ENCODE data around the gene UNKL. TPM values are rescaled to one million over a fixed set of nuclear protein-coding genes. Genes with fewer than 3 reads are reported as not detected.
A peak's percentile ranks its signal among the peaks of the same experiment; 100 is the strongest.

The UNKL gene
- total and polyA plus RNA-seq, 2 of the 8 experiments (the other 6 are each of a cell fraction or from before 2014, with no cell fraction given), result 25.1 to 31.8 TPM

DNA sequence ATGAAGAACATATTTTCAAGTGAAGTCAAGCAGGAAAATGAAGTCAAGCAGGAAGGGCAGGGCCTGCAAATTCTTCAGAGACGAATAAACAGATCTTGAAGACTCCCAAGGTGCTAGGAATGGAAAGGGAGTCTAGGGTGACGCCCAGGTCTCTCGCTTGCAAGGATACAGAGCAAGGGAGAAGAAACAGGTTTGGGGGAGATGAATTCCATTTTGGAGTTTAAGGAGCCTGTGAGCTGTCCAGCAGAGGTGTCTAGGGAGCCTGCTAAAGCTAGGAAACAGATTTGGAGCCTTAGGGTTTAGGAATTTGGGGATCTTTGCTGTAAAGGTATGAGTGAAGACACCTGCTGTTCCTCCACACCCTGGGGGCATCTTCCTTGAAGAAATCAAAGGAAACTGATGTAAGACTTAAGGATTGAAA is 2.0 kb upstream of the UNKL start:
- Histone ChIP-seq H4K5ac (ENCODE audit: insufficient read length, low read depth, low read length) (no peak overlapping the region), H3K23me2 (ENCODE audit: low read depth, low read length) (peaks cover 10% of the 10 kb centered on the region), H2BK120ac (replicated peaks; ENCODE audit: low read depth, low read length) (no peak overlapping the region), H3K79me2 (ENCODE audit: control insufficient read depth in 1 of 2, insufficient read depth in 2 of 2, low read length in 2 of 2) (peaks cover 5 to 21% of the 10 kb centered on the region in 2 experiments), H3K9me3 (ENCODE audit: insufficient read depth in 2 of 2, low read depth in 1 of 2, low read length in 1 of 2) (no peaks in the 10 kb centered on the region), H3K36me3 (ENCODE audit: control insufficient read depth in 2 of 4, insufficient read depth in 4 of 4, low read length in 3 of 4) (no peaks in the 10 kb centered on the region; a peak in 2 of 8 replicates), H4K8ac (ENCODE audit: extremely low read depth, insufficient read depth, low read length) (no peak overlapping the region), H2AK5ac (ENCODE audit: low read depth, low read length) (0 out of 2 replicates have a peak overlapping the region, but pooled peaks have one; percentile 24), H2BK20ac (ENCODE audit: low read length) (no peak overlapping the region), H2BK15ac (ENCODE audit: low read length) (no peak overlapping the region), H3K18ac (ENCODE audit: extremely low read depth, low read length) (no peak overlapping the region), H3K4me3 (ENCODE audit: extremely low read depth in 1 of 4, insufficient read depth in 2 of 4, low read depth in 3 of 4, low read length in 4 of 4) (no peak overlapping the region), H3K14ac (ENCODE audit: insufficient read length) (no peak overlapping the region), H3K23ac (ENCODE audit: insufficient read length) (no peak overlapping the region), H3K56ac (replicated peaks; ENCODE audit: insufficient read length, low read depth, low read length) (no peak overlapping the region), H4K20me1 (replicated peaks in 1 of 2; ENCODE audit: control insufficient read depth in 1 of 2, insufficient read depth in 2 of 2, low read length in 2 of 2) (peaks cover 0 to 10% of the 10 kb centered on the region in 2 experiments), H4K91ac (replicated peaks; ENCODE audit: insufficient read length, low read length) (no peak overlapping the region), H3K9ac (replicated peaks in 1 of 4; ENCODE audit: extremely low read depth in 1 of 4, low read depth in 3 of 4, low read length in 3 of 4) (no peak overlapping the region), H3K27ac (ENCODE audit: low read depth, low read length) (no peak overlapping the region), H3K4me1 (replicated peaks in 1 of 4; ENCODE audit: control insufficient read depth in 3 of 4, insufficient read depth in 4 of 4, low read length in 3 of 4) (peaks cover 0 to 7% (median 4%) of the 10 kb centered on the region in 4 experiments; a peak in 6 of 7 replicates), H2AFZ (ENCODE audit: low read length) (no peak overlapping the region), H3K79me1 (ENCODE audit: low read depth, low read length) (peaks cover 5% of the 10 kb centered on the region; the same call in 1 of the 2 replicates), H2BK5ac (ENCODE audit: low read depth, low read length) (no peak overlapping the region), H3K27me3 (replicated peaks in 1 of 4; ENCODE audit: control insufficient read depth in 3 of 4, extremely low read depth in 1 of 4, insufficient read depth in 3 of 4, low read length in 3 of 4) (no peaks in the 10 kb centered on the region), H2BK12ac (ENCODE audit: low read depth, low read length) (no peak overlapping the region), H3K4ac (replicated peaks; ENCODE audit: insufficient read length, low read depth, low read length) (no peak overlapping the region), H3K4me2 (ENCODE audit: insufficient read depth in 1 of 2, low read depth in 2 of 2, low read length in 2 of 2) (no peak overlapping the region)
- WGBS, 2 experiments (ENCODE audit: extremely low coverage in 1 of 2, insufficient coverage in 1 of 2, insufficient read length in 1 of 2, insufficient replicate concordance in 2 of 2, low coverage in 1 of 2, low lambda C conversion rate in 2 of 2, missing lambda C conversion rate in 1 of 2), result 93% methylated on average over 3 of the region's 3 CpGs; no CpG with 5 or more reads in 1 of the 2 experiments
- no peak for FAIRE-seq
- ChIA-PET CTCF (ENCODE audit: partially characterized antibody) (interaction anchor here (1.2 to 2.2 kb wide), 2 partner anchors 13 to 53 kb away, joined by 3 to 5 read pairs; no protein-coding TSS in a partner anchor), POLR2A (ENCODE audit: partially characterized antibody) (interaction anchor here (0.9 to 1.1 kb wide), 2 partner anchors 13 to 84 kb away, joined by 3 to 4 read pairs; no protein-coding TSS in a partner anchor)
- no peak for DNase-seq (ENCODE audit: low read depth in 1 of 2, low spot score in 2 of 2)
- TF ChIP-seq RNF2 (IDR thresholded peaks at IDR 0.05; ENCODE audit: borderline replicate concordance, low read depth, low read length, missing control alignments, poor library complexity, severe bottlenecking), result no peak
- TF ChIP-seq JUND (IDR thresholded peaks at IDR 0.05; ENCODE audit: low read length), result no peak
- TF ChIP-seq NANOG (IDR thresholded peaks at IDR 0.05; ENCODE audit: insufficient read depth, low read depth, low read length, poor library complexity, severe bottlenecking), result no peak
- no peak for TF ChIP-seq TCF12 (IDR thresholded peaks at IDR 0.05; ENCODE audit: low read depth, low read length)
- no peak for TF ChIP-seq SIX5 (IDR thresholded peaks at IDR 0.05; ENCODE audit: low read depth, low read length)
- no peak for TF ChIP-seq NRF1 (IDR thresholded peaks at IDR 0.05; ENCODE audit: low read depth, low read length)
- TF ChIP-seq POLR2A (IDR thresholded peaks at IDR 0.05; ENCODE audit: control extremely low read depth in 1 of 2, low read depth in 2 of 2, low read length in 2 of 2), result no peak
- no peak for TF ChIP-seq EGR1 (IDR thresholded peaks at IDR 0.05; ENCODE audit: borderline replicate concordance, low read depth, low read length)
- no peak for TF ChIP-seq TAF7 (optimal IDR thresholded peaks at IDR 0.05; ENCODE audit: borderline replicate concordance, low read depth, low read length)
